HG02763 (cell line): ENCODE results near the gene SLC49A4.

Experiments used
- ATAC-seq: cut with Tn5 transposase; IDR thresholded peaks from one replicate; pipeline ENCODE4 v1.9.1; 2021; ENCODE audit warnings: mild to moderate bottlenecking, moderate library complexity; ENCODE audit not compliant: unreplicated experiment

SLC49A4 gene

GRCh38 chr3:122926811-122927210, 131.9 kb downstream of the SLC49A4 start:
- ATAC-seq, result no peak

GRCh38 chr3:122927726-122928125, 132.9 kb downstream of the SLC49A4 start:
- ATAC-seq, result no peak

- ATAC-seq, result no peak
Measured at GRCh38 chr3:122928396-122929187, 133.7 kb downstream of the SLC49A4 start.

- ATAC-seq, result no peak
Measured at GRCh38 chr3:122929188-122930062, 134.6 kb downstream of the SLC49A4 start.

GRCh38 chr3:122930063-122930997, 135.5 kb downstream of the SLC49A4 start:
- ATAC-seq, result no peak
